Measurements from ENCODE around the gene MAB21L1. TPM values are rescaled to one million over a fixed set of nuclear protein-coding genes. Genes with fewer than 3 reads are reported as not detected.

MAB21L1 gene
- total and polyA plus RNA-seq, 2 donors from 2014 or later, result 0.17 to 0.47 TPM

DNA sequence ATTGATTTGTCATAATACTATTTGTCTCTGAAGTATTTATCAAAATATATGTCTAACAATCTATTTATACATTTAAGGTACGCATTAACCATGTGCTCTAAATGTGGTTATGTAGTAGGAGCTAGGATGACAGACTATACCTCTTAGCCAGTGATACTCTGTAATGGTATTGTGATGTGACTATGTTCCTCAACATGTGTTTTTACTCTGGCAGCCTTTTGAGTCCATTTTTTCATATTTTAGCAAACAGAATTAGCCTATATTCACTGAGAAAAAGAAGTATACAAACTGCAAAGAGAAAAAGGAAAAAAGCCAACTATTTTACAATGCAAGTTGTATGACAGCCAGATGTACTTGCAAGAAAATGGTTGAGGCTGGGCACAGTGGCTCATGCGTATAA, 26.7 kb downstream of the MAB21L1 start:
- peak in 1 of 5 donors; percentile 1 for DNase-seq
- intact Hi-C loops (cut with DNase I), result no loop called here
- Histone ChIP-seq H3K9ac (ENCODE audit: low read length in 3 of 3) (no peak overlapping the region), H3K27ac (ENCODE audit: low read depth in 2 of 2, low read length in 2 of 2) (no peak overlapping the region), H3K4me1 (ENCODE audit: control insufficient read depth in 2 of 3, insufficient read depth in 2 of 3, low read depth in 1 of 3, low read length in 3 of 3) (peaks cover 0 to 4% (median 0%) of the 10 kb centered on the region in 3 donors), H3K4me3 (ENCODE audit: low read length in 3 of 3) (no peak overlapping the region), H3K27me3 (ENCODE audit: control insufficient read depth, insufficient read depth, low read length) (no peaks in the 10 kb centered on the region), H3K9me3 (ENCODE audit: control insufficient read depth in 2 of 3, insufficient read depth in 1 of 3, low read length in 3 of 3) (no peaks in the 10 kb centered on the region), H3K36me3 (ENCODE audit: control insufficient read depth in 2 of 3, insufficient read depth in 3 of 3, low read length in 3 of 3) (no peaks in the 10 kb centered on the region)
- TF ChIP-seq, protein P1, sequence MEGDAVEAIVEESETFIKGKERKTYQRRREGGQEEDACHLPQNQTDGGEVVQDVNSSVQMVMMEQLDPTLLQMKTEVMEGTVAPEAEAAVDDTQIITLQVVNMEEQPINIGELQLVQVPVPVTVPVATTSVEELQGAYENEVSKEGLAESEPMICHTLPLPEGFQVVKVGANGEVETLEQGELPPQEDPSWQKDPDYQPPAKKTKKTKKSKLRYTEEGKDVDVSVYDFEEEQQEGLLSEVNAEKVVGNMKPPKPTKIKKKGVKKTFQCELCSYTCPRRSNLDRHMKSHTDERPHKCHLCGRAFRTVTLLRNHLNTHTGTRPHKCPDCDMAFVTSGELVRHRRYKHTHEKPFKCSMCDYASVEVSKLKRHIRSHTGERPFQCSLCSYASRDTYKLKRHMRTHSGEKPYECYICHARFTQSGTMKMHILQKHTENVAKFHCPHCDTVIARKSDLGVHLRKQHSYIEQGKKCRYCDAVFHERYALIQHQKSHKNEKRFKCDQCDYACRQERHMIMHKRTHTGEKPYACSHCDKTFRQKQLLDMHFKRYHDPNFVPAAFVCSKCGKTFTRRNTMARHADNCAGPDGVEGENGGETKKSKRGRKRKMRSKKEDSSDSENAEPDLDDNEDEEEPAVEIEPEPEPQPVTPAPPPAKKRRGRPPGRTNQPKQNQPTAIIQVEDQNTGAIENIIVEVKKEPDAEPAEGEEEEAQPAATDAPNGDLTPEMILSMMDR (IDR thresholded peaks at IDR 0.05; ENCODE audit: borderline replicate concordance, extremely low read depth, insufficient read depth), result no peak
- FAIRE-seq, result no peak

DNA sequence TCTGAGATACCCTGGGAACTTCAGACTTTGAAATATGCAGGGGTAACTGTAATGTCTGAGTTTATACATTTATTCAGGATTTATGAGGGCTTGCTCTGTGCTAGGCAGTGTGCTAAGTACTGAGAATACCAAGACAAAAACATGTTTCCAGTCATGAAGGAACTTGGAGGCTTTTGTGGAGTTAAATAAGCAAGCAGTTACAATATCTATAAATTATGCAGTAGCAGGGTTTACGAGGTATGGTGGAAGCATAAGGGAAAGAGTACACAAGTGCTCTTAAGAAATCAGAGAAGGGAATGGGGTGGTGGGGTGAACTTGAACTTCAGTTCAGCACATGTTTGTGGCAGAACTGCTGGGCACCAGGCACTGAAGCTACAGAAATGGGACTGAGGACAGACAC, 28.0 kb downstream of the MAB21L1 start:
- H3K27me3 ChIP-seq (ENCODE audit: control insufficient read depth, insufficient read depth, low read length), result no peaks in the 10 kb centered on the region
- intact Hi-C loops (cut with DNase I), result no loop called here

More for the DNA sequence above, 28.0 kb downstream of the MAB21L1 start:
- no peak overlapping the region for H3K4me3 ChIP-seq (ENCODE audit: low read length in 3 of 3)
- H3K9me3 ChIP-seq (ENCODE audit: control insufficient read depth in 2 of 3, insufficient read depth in 1 of 3, low read length in 3 of 3), result no peaks in the 10 kb centered on the region
- H3K9ac ChIP-seq (ENCODE audit: low read length in 3 of 3), result no peak overlapping the region
- TF ChIP-seq, protein P1 (IDR thresholded peaks at IDR 0.05; ENCODE audit: borderline replicate concordance, extremely low read depth, insufficient read depth), result no peak
- peaks cover 0 to 4% (median 0%) of the 10 kb centered on the region in 3 donors for H3K4me1 ChIP-seq (ENCODE audit: control insufficient read depth in 2 of 3, insufficient read depth in 2 of 3, low read depth in 1 of 3, low read length in 3 of 3)
- no peaks in the 10 kb centered on the region for H3K36me3 ChIP-seq (ENCODE audit: control insufficient read depth in 2 of 3, insufficient read depth in 3 of 3, low read length in 3 of 3)
- DNase-seq (peak in 2 of 5 donors; percentile 70 to 76), FAIRE-seq (no peak)
- H3K27ac ChIP-seq (ENCODE audit: low read depth in 2 of 2, low read length in 2 of 2), result no peak overlapping the region
